GM23338 (cell line): Measurements from ENCODE around the gene PER2. TPM values are rescaled to one million over a fixed set of nuclear protein-coding genes. Genes with fewer than 3 reads are reported as not detected.

Experiments used
- ATAC-seq: fragments of 200-7000 bp; cut with Tn5 transposase; 3 replicates; pipeline ENCODE4 v1.9.1; 2020
- DNase-seq: peaks from one replicate; pipeline ENCODE4 v3.0.0-alpha.2; 2015; ENCODE audit warnings: low spot score
- H2AFZ ChIP-seq: fragments of 200-600 bp; sonication (generic); 2 replicates; pipeline ENCODE4 v1.8.0; 2016; ENCODE audit warnings: antibody characterized with exemption, mild to moderate bottlenecking, moderate library complexity
- H3F3A ChIP-seq: fragments of 200-600 bp; sonication (generic); replicated peaks from 2 replicates; pipeline ENCODE4 v1.8.0; 2017; ENCODE audit warnings: antibody characterized with exemption, mixed run types, low read depth
- H3K27ac ChIP-seq: fragments of 200-600 bp; sonication (generic); 2 replicates; pipeline ENCODE4 v1.6.1; 2016; ENCODE audit warnings: low read depth
- H3K27me3 ChIP-seq: fragments of 200-600 bp; sonication (generic); 2 replicates; pipeline ENCODE4 v1.8.0; 2016; ENCODE audit warnings: mild to moderate bottlenecking, mixed run types, moderate library complexity; ENCODE audit not compliant: insufficient read depth
- H3K36me3 ChIP-seq: fragments of 200-600 bp; sonication (generic); 2 replicates; pipeline ENCODE4 v1.8.0; 2016; ENCODE audit warnings: mild to moderate bottlenecking; ENCODE audit not compliant: insufficient read depth
- H3K4me1 ChIP-seq: fragments of 200-600 bp; sonication (generic); 2 replicates; pipeline ENCODE4 v1.8.0; 2016; ENCODE audit warnings: mild to moderate bottlenecking, moderate library complexity; ENCODE audit not compliant: insufficient read depth
- H3K4me2 ChIP-seq: fragments of 200-600 bp; sonication (generic); 2 replicates; pipeline ENCODE4 v1.7.1; 2017; ENCODE audit warnings: mixed run types
- H3K4me3 ChIP-seq: fragments of 200-600 bp; sonication (generic); 2 replicates; pipeline ENCODE4 v1.6.1; 2016; ENCODE audit warnings: mixed run types
- H3K79me2 ChIP-seq: fragments of 200-600 bp; sonication (generic); replicated peaks from 2 replicates; pipeline ENCODE4 v1.8.0; 2017; ENCODE audit warnings: mild to moderate bottlenecking; ENCODE audit not compliant: insufficient read depth
- H3K9me2 ChIP-seq: fragments of 200-600 bp; sonication (generic); 2 replicates; pipeline ENCODE4 v1.8.0; 2017; ENCODE audit not compliant: insufficient read depth
- H4K20me1 ChIP-seq: fragments of 200-600 bp; sonication (generic); replicated peaks from 2 replicates; pipeline ENCODE4 v1.8.0; 2017; ENCODE audit warnings: mild to moderate bottlenecking; ENCODE audit not compliant: insufficient read depth
- H3K27ac Mint-ChIP-seq: 2 replicates; pipeline ENCODE4 v1.8.0; 2020; ENCODE audit warnings: inconsistent platforms, mild to moderate bottlenecking, moderate library complexity, mixed read lengths
- H3K27me3 Mint-ChIP-seq: 3 replicates; pipeline ENCODE4 v1.8.0; 2022; ENCODE audit warnings: low read depth, mild to moderate bottlenecking, moderate library complexity, mixed read lengths, inconsistent platforms; ENCODE audit not compliant: insufficient read depth, poor library complexity
- H3K36me3 Mint-ChIP-seq: 3 replicates; pipeline ENCODE4 v1.8.0; 2021; ENCODE audit warnings: low read depth, mild to moderate bottlenecking, inconsistent platforms, moderate library complexity, mixed read lengths
- H3K4me1 Mint-ChIP-seq: 3 replicates; pipeline ENCODE4 v1.8.0; 2020; ENCODE audit warnings: mild to moderate bottlenecking, inconsistent platforms, mixed read lengths
- H3K4me3 Mint-ChIP-seq: 3 replicates; pipeline ENCODE4 v1.8.0; 2021; ENCODE audit warnings: moderate library complexity, mild to moderate bottlenecking, inconsistent platforms, mixed read lengths
- H3K9me3 Mint-ChIP-seq: 3 replicates; pipeline ENCODE4 v1.8.0; 2020; ENCODE audit warnings: moderate library complexity, mild to moderate bottlenecking, inconsistent platforms, mixed read lengths
- CREB1 ChIP-seq: fragments of 250-450 bp; sonication (Bioruptor Pico); IDR thresholded peaks from 2 replicates; pipeline ENCODE4 v1.5.0; 2020; ENCODE audit warnings: low read depth, mild to moderate bottlenecking, moderate library complexity
- EZH2 ChIP-seq: fragments of 200-600 bp; sonication (generic); IDR thresholded peaks from one replicate; pipeline ENCODE4 v1.8.0; 2017; ENCODE audit warnings: antibody characterized with exemption, mild to moderate bottlenecking, low read depth; ENCODE audit not compliant: unreplicated experiment
- EZH2phosphoT487 ChIP-seq: fragments of 200-600 bp; sonication (generic); IDR thresholded peaks from one replicate; pipeline ENCODE4 v1.8.1; 2018; ENCODE audit warnings: antibody characterized with exemption; ENCODE audit not compliant: unreplicated experiment
- NANOG ChIP-seq: IDR thresholded peaks from 2 replicates; pipeline ENCODE4 v1.6.1; 2016; ENCODE audit warnings: antibody characterized with exemption, borderline replicate concordance
- POLR2AphosphoS5 ChIP-seq: IDR thresholded peaks from 2 replicates; pipeline ENCODE4 v1.6.1; 2016; ENCODE audit warnings: antibody characterized with exemption, low read depth
- ZNF331 ChIP-seq: fragments of 250-450 bp; sonication (Bioruptor Pico); IDR thresholded peaks from 2 replicates; pipeline ENCODE4 v1.5.0; 2020; ENCODE audit warnings: low read depth, mild to moderate bottlenecking, moderate library complexity
- polyA plus RNA-seq: library from polyadenylated mRNA; unstranded; fragments of >200 nt; fragmentation: Nextera tagmentation; extraction: Ambion mirVana; gene quantifications from 2 replicates; pipeline ENCODE4 v1.2.1, GENCODE V29; 2016
- total RNA-seq: library from RNA; depleted of rRNA; stranded (reverse); fragments of >200 nt; shearing (Covaris generic); gene quantifications from 2 replicates; pipeline ENCODE4 v1.2.3, GENCODE V29; 2014
- TF ChIP-seq, protein P1 (sequence below), 2 experiments: fragments of 200-600 bp in 1 of 2; sonication (generic) in 1 of 2; conservative IDR thresholded peaks; 2 replicates each; pipeline versions ENCODE4 v1.5.1 to v1.6.1; 2016 to 2017; ENCODE audit warnings: antibody characterized with exemption in 2 of 2, low read depth in 2 of 2, mild to moderate bottlenecking in 2 of 2, moderate library complexity in 1 of 2
- TF ChIP-seq, protein P2 (sequence below): IDR thresholded peaks from one replicate; pipeline ENCODE4 v1.6.1; 2018; ENCODE audit warnings: antibody characterized with exemption; ENCODE audit not compliant: unreplicated experiment
- TF ChIP-seq, protein P3 (sequence below): IDR thresholded peaks from 2 replicates; pipeline ENCODE4 v1.6.1; 2016; ENCODE audit warnings: antibody characterized with exemption
- TF ChIP-seq, protein P4 (sequence below): fragments of 250-450 bp; sonication (Bioruptor Pico); IDR thresholded peaks from 2 replicates; pipeline ENCODE4 v1.5.0; 2020; ENCODE audit warnings: mild to moderate bottlenecking, moderate library complexity

The PER2 gene
- total and polyA plus RNA-seq, 2 experiments from 2014 or later: 2.2 to 4.6 TPM

DNA sequence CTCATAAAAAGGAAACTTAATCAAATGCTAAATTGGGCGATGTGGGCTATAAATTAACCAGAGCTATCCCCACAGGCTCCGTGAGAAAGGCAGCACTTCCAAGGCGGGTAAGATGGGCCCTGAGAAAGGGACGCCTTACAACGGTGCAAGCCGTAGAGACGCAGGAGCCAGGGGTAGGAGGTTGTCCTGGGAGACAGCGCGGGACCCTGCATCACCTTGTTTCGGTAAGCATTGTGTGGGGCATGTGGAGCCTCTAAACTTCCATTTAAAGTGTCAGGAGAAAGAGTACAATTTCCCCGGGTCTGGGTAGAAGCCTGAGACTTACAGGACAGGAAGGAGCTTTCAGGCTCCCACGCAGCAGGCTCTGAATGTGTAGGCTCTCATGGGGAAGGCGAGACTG is 1.2 kb upstream of the PER2 start:
- peak; percentile 3; the same call in 2 of the 3 replicates for ATAC-seq
- peaks cover 4% of the 10 kb centered on the region; the same call in 1 of the 2 replicates for H3F3A ChIP-seq
- H3K27me3 ChIP-seq: peaks cover 6% of the 10 kb centered on the region; the same call in 1 of the 2 replicates
- H3K27ac Mint-ChIP-seq: peak overlapping the region; percentile 36; the same call in 1 of the 2 replicates
- H3K4me3 Mint-ChIP-seq: peak overlapping the region; percentile 87
- H3K4me1 Mint-ChIP-seq: peaks cover 38% of the 10 kb centered on the region
- H3K4me3 ChIP-seq: peak overlapping the region; percentile 78
- H3K27me3 Mint-ChIP-seq: peaks cover 20% of the 10 kb centered on the region
- peaks cover 26% of the 10 kb centered on the region for H3K4me1 ChIP-seq
- H3K4me2 ChIP-seq: peak overlapping the region; percentile 98
- peaks cover 15% of the 10 kb centered on the region; the same call in 1 of the 2 replicates for H4K20me1 ChIP-seq
- DNase-seq: no peak
- no peaks in the 10 kb centered on the region for H3K36me3 ChIP-seq
- peaks cover 11% of the 10 kb centered on the region for H3K79me2 ChIP-seq
- no peaks in the 10 kb centered on the region for H3K9me3 Mint-ChIP-seq
- no peaks in the 10 kb centered on the region; the same call in 2 of the 3 replicates for H3K36me3 Mint-ChIP-seq
- no peak for TF ChIP-seq EZH2
- no peak for TF ChIP-seq ZNF331 (CRISPR knock-in tag)
- TF ChIP-seq POLR2AphosphoS5: no peak
- TF ChIP-seq EZH2phosphoT487: no peak
- TF ChIP-seq, protein P1, sequence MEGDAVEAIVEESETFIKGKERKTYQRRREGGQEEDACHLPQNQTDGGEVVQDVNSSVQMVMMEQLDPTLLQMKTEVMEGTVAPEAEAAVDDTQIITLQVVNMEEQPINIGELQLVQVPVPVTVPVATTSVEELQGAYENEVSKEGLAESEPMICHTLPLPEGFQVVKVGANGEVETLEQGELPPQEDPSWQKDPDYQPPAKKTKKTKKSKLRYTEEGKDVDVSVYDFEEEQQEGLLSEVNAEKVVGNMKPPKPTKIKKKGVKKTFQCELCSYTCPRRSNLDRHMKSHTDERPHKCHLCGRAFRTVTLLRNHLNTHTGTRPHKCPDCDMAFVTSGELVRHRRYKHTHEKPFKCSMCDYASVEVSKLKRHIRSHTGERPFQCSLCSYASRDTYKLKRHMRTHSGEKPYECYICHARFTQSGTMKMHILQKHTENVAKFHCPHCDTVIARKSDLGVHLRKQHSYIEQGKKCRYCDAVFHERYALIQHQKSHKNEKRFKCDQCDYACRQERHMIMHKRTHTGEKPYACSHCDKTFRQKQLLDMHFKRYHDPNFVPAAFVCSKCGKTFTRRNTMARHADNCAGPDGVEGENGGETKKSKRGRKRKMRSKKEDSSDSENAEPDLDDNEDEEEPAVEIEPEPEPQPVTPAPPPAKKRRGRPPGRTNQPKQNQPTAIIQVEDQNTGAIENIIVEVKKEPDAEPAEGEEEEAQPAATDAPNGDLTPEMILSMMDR (conservative IDR thresholded peaks at IDR 0.05; ENCODE audit: low read depth in 2 of 2): no peak
- TF ChIP-seq NANOG: no peak
- TF ChIP-seq, protein P2, sequence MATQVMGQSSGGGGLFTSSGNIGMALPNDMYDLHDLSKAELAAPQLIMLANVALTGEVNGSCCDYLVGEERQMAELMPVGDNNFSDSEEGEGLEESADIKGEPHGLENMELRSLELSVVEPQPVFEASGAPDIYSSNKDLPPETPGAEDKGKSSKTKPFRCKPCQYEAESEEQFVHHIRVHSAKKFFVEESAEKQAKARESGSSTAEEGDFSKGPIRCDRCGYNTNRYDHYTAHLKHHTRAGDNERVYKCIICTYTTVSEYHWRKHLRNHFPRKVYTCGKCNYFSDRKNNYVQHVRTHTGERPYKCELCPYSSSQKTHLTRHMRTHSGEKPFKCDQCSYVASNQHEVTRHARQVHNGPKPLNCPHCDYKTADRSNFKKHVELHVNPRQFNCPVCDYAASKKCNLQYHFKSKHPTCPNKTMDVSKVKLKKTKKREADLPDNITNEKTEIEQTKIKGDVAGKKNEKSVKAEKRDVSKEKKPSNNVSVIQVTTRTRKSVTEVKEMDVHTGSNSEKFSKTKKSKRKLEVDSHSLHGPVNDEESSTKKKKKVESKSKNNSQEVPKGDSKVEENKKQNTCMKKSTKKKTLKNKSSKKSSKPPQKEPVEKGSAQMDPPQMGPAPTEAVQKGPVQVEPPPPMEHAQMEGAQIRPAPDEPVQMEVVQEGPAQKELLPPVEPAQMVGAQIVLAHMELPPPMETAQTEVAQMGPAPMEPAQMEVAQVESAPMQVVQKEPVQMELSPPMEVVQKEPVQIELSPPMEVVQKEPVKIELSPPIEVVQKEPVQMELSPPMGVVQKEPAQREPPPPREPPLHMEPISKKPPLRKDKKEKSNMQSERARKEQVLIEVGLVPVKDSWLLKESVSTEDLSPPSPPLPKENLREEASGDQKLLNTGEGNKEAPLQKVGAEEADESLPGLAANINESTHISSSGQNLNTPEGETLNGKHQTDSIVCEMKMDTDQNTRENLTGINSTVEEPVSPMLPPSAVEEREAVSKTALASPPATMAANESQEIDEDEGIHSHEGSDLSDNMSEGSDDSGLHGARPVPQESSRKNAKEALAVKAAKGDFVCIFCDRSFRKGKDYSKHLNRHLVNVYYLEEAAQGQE: no peak
- TF ChIP-seq, protein P3, sequence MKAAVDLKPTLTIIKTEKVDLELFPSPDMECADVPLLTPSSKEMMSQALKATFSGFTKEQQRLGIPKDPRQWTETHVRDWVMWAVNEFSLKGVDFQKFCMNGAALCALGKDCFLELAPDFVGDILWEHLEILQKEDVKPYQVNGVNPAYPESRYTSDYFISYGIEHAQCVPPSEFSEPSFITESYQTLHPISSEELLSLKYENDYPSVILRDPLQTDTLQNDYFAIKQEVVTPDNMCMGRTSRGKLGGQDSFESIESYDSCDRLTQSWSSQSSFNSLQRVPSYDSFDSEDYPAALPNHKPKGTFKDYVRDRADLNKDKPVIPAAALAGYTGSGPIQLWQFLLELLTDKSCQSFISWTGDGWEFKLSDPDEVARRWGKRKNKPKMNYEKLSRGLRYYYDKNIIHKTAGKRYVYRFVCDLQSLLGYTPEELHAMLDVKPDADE: no peak
- TF ChIP-seq, protein P4, sequence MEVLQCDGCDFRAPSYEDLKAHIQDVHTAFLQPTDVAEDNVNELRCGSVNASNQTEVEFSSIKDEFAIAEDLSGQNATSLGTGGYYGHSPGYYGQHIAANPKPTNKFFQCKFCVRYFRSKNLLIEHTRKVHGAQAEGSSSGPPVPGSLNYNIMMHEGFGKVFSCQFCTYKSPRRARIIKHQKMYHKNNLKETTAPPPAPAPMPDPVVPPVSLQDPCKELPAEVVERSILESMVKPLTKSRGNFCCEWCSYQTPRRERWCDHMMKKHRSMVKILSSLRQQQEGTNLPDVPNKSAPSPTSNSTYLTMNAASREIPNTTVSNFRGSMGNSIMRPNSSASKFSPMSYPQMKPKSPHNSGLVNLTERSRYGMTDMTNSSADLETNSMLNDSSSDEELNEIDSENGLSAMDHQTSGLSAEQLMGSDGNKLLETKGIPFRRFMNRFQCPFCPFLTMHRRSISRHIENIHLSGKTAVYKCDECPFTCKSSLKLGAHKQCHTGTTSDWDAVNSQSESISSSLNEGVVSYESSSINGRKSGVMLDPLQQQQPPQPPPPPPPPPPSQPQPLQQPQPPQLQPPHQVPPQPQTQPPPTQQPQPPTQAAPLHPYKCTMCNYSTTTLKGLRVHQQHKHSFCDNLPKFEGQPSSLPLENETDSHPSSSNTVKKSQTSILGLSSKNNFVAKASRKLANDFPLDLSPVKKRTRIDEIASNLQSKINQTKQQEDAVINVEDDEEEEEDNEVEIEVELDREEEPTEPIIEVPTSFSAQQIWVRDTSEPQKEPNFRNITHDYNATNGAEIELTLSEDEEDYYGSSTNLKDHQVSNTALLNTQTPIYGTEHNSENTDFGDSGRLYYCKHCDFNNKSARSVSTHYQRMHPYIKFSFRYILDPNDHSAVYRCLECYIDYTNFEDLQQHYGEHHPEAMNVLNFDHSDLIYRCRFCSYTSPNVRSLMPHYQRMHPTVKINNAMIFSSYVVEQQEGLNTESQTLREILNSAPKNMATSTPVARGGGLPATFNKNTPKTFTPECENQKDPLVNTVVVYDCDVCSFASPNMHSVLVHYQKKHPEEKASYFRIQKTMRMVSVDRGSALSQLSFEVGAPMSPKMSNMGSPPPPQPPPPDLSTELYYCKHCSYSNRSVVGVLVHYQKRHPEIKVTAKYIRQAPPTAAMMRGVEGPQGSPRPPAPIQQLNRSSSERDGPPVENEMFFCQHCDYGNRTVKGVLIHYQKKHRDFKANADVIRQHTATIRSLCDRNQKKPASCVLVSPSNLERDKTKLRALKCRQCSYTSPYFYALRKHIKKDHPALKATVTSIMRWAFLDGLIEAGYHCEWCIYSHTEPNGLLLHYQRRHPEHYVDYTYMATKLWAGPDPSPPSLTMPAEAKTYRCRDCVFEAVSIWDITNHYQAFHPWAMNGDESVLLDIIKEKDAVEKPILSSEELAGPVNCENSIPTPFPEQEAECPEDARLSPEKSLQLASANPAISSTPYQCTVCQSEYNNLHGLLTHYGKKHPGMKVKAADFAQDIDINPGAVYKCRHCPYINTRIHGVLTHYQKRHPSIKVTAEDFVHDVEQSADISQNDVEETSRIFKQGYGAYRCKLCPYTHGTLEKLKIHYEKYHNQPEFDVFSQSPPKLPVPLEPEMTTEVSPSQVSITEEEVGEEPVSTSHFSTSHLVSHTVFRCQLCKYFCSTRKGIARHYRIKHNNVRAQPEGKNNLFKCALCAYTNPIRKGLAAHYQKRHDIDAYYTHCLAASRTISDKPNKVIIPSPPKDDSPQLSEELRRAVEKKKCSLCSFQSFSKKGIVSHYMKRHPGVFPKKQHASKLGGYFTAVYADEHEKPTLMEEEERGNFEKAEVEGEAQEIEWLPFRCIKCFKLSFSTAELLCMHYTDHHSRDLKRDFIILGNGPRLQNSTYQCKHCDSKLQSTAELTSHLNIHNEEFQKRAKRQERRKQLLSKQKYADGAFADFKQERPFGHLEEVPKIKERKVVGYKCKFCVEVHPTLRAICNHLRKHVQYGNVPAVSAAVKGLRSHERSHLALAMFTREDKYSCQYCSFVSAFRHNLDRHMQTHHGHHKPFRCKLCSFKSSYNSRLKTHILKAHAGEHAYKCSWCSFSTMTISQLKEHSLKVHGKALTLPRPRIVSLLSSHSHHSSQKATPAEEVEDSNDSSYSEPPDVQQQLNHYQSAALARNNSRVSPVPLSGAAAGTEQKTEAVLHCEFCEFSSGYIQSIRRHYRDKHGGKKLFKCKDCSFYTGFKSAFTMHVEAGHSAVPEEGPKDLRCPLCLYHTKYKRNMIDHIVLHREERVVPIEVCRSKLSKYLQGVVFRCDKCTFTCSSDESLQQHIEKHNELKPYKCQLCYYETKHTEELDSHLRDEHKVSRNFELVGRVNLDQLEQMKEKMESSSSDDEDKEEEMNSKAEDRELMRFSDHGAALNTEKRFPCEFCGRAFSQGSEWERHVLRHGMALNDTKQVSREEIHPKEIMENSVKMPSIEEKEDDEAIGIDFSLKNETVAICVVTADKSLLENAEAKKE: no peak
- no peak for TF ChIP-seq CREB1 (CRISPR knock-in tag)
- H3K27ac ChIP-seq: 0 out of 2 replicates have a peak overlapping the region, but pooled peaks have one; percentile 9
- H2AFZ ChIP-seq: peak overlapping the region; percentile 99
- H3K9me2 ChIP-seq: no peaks in the 10 kb centered on the region
